ENCODE results near the gene SERGEF.

Gene SERGEF

DNA sequence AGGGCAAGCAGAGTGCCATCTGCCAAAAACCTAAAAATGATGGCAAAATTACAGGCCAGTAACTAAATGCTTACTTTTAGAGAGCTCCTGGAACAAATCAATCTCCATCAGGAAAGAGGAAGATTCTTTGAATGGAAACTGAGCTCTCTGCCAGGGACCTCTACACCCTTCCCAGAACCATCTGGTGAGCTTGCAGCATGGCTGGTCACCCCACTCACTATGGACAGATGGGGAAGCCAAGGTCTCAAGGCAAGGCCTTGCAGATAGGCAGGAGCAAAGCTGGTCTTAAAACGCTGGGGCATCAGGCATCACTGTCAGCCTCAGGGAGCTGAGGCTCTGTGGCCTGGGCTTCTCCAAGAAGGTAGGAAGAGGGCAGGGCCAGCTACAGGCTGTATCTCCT lies 36.2 kb downstream of the SERGEF start:
- no peak overlapping the region for H3K4me3 ChIP-seq (replicated peaks; ENCODE audit: low read depth, low read length)
- no peak for TF ChIP-seq CTCF (IDR thresholded peaks at IDR 0.05; ENCODE audit: insufficient read depth, low read length, poor library complexity, severe bottlenecking)
- DNase-seq (ENCODE audit: extremely low read depth, insufficient read length), result no peak
- H3K36me3 ChIP-seq (ENCODE audit: control insufficient read depth, insufficient read depth, low read length), result peaks cover 5% of the 10 kb centered on the region
- H3K27me3 ChIP-seq (replicated peaks; ENCODE audit: control insufficient read depth, insufficient read depth, low read length), result no peaks in the 10 kb centered on the region

GRCh38 chr11:17974246-17974645 lies 38.6 kb downstream of the SERGEF start:
- TF ChIP-seq CTCF (IDR thresholded peaks at IDR 0.05; ENCODE audit: insufficient read depth, low read length, poor library complexity, severe bottlenecking), result no peak
- H3K36me3 ChIP-seq (ENCODE audit: control insufficient read depth, insufficient read depth, low read length), result peaks cover 5% of the 10 kb centered on the region
- DNase-seq (ENCODE audit: extremely low read depth, insufficient read length), result no peak

GRCh38 chr11:17972987-17973386 lies 39.9 kb downstream of the SERGEF start:
- H3K36me3 ChIP-seq (ENCODE audit: control insufficient read depth, insufficient read depth, low read length), result peaks cover 5% of the 10 kb centered on the region
- no peak overlapping the region for H3K4me3 ChIP-seq (replicated peaks; ENCODE audit: low read depth, low read length)
- TF ChIP-seq CTCF (IDR thresholded peaks at IDR 0.05; ENCODE audit: insufficient read depth, low read length, poor library complexity, severe bottlenecking), result peak; percentile 54
- H3K27me3 ChIP-seq (replicated peaks; ENCODE audit: control insufficient read depth, insufficient read depth, low read length), result no peaks in the 10 kb centered on the region
- no peak for DNase-seq (ENCODE audit: extremely low read depth, insufficient read length)

More at GRCh38 chr11:17974246-17974645, 38.6 kb downstream of the SERGEF start:
- Histone ChIP-seq H3K27me3 (replicated peaks; ENCODE audit: control insufficient read depth, insufficient read depth, low read length) (no peaks in the 10 kb centered on the region), H3K4me3 (replicated peaks; ENCODE audit: low read depth, low read length) (no peak overlapping the region)

DNA sequence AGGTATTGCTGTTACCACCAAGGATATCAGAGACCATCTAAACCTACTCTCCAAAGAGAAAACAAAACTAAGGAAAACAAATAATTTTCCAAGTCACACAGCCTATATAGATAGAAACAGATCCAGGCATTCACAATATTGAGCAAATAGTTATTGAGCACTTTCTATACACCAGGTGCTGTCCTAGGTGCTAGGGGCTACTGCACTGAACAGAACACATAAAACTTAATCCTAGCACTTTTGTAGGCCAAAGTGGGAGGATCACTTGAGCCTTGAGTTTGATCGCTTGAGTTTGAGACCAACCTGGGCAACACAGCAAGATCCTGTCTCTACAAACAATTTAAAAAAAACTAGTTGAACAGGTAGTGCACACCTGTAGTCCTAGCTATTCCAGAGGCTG lies 44.6 kb downstream of the SERGEF start:
- TF ChIP-seq CTCF (IDR thresholded peaks at IDR 0.05; ENCODE audit: insufficient read depth, low read length, poor library complexity, severe bottlenecking), result no peak
- DNase-seq (ENCODE audit: extremely low read depth, insufficient read length), result no peak
- Histone ChIP-seq H3K36me3 (ENCODE audit: control insufficient read depth, insufficient read depth, low read length) (peaks cover 2% of the 10 kb centered on the region), H3K27me3 (replicated peaks; ENCODE audit: control insufficient read depth, insufficient read depth, low read length) (no peaks in the 10 kb centered on the region), H3K4me3 (replicated peaks; ENCODE audit: low read depth, low read length) (no peak overlapping the region)

DNA sequence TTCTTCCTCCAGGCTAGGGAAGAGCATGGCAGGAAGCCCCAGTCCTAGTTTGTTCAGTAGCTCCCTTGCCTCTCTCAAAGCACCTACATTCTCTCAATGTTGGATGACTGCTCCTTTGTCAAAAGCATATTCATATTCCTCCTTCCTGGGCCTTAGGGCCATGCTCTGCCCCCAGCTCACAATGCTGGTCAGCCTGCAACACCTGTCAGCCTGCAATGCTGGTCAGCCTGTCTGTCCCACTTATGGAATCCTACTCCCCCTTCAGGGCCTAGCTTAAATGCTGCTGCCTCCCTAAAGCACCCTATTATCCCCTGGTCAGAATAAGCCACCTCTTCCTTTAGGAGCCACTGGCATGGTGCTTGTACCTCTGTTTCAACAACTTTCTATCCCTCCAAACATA lies 45.2 kb downstream of the SERGEF start:
- Histone ChIP-seq H3K36me3 (ENCODE audit: control insufficient read depth, insufficient read depth, low read length) (no peaks in the 10 kb centered on the region; the same call in none of the 2 replicates), H3K4me3 (replicated peaks; ENCODE audit: low read depth, low read length) (no peak overlapping the region), H3K27me3 (replicated peaks; ENCODE audit: control insufficient read depth, insufficient read depth, low read length) (no peaks in the 10 kb centered on the region)
- no peak for DNase-seq (ENCODE audit: extremely low read depth, insufficient read length)
- TF ChIP-seq CTCF (IDR thresholded peaks at IDR 0.05; ENCODE audit: insufficient read depth, low read length, poor library complexity, severe bottlenecking), result no peak

- DNase-seq (ENCODE audit: extremely low read depth, insufficient read length), result no peak
- no peak for TF ChIP-seq CTCF (IDR thresholded peaks at IDR 0.05; ENCODE audit: insufficient read depth, low read length, poor library complexity, severe bottlenecking)
- no peaks in the 10 kb centered on the region for H3K27me3 ChIP-seq (replicated peaks; ENCODE audit: control insufficient read depth, insufficient read depth, low read length)
- H3K36me3 ChIP-seq (ENCODE audit: control insufficient read depth, insufficient read depth, low read length), result peaks cover 5% of the 10 kb centered on the region
- no peak overlapping the region for H3K4me3 ChIP-seq (replicated peaks; ENCODE audit: low read depth, low read length)
These were observed 52.8 kb downstream of the SERGEF start for GRCh38 chr11:17960091-17960490.
